AG09319 (cell line): Measurements from ENCODE around the gene EDARADD.

Experiments used
- DNase-seq: peaks from one replicate; pipeline ENCODE4 v3.0.0-alpha.2; 2010; ENCODE audit warnings: low read depth; ENCODE audit errors: extremely low read depth
- TF ChIP-seq, protein P1 (sequence below): IDR thresholded peaks from 2 replicates; pipeline ENCODE4 v1.5.1; 2011; ENCODE audit warnings: low read depth, mild to moderate bottlenecking, inconsistent platforms, low read length, moderate library complexity

Gene EDARADD

DNA sequence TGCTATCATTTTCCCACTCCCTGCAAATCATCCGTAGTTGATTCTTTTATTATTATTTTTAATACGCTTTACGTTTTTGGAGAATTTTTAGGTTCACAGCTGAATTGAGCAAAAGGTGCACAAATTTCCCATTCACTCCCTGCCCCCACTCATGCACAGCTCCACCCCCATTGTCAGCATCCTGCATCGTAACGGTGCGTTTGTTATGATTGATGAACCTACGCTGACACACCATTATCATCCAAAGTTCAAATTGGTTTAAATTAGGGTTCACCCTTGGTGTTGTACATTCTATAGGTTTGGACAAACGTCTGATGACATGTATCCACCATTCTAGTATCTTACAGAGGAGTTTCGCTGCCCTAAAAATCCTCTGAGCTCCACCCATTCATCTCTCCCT lies 44.5 kb downstream of the EDARADD start:
- TF ChIP-seq, protein P1, sequence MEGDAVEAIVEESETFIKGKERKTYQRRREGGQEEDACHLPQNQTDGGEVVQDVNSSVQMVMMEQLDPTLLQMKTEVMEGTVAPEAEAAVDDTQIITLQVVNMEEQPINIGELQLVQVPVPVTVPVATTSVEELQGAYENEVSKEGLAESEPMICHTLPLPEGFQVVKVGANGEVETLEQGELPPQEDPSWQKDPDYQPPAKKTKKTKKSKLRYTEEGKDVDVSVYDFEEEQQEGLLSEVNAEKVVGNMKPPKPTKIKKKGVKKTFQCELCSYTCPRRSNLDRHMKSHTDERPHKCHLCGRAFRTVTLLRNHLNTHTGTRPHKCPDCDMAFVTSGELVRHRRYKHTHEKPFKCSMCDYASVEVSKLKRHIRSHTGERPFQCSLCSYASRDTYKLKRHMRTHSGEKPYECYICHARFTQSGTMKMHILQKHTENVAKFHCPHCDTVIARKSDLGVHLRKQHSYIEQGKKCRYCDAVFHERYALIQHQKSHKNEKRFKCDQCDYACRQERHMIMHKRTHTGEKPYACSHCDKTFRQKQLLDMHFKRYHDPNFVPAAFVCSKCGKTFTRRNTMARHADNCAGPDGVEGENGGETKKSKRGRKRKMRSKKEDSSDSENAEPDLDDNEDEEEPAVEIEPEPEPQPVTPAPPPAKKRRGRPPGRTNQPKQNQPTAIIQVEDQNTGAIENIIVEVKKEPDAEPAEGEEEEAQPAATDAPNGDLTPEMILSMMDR, result no peak
- no peak for DNase-seq

DNA sequence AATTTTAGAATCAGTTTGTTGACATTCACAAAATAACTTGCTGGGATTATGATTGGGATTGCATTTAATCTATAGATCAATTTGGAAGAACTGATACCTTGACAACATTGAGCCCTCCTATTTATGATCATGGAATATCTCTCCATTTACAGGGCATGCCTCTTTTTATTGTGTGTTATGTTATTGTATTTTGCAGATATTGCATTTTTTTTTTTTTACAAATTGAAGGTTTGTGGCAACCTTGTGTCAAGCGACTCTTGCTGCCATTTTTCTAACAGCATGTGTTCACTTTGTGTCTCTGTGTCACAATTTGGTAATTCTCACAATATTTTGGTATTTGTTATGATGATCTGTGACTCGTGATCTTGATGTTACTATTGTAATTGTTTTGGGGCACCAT lies 46.3 kb downstream of the EDARADD start:
- no peak for DNase-seq
- TF ChIP-seq, protein P1, result no peak

DNA sequence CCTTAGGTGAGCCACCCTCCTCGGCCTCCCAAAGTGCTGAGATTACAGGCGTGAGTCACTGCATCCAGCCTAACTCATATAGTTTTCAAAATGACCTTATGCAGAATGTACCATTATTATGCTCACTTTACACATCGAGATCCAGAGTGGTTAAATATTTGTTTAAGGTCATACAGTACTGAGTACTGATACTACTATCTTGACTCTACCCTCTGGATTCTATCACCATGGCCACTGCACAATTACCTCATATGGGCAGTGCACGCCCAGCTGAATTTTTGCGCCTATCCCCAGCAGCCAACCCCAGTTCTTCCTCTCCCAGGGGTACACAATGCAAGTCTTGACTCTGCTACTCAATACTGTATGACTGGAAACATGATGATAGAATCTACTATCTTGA lies 56.7 kb downstream of the EDARADD start:
- TF ChIP-seq, protein P1, result no peak
- no peak for DNase-seq

DNA sequence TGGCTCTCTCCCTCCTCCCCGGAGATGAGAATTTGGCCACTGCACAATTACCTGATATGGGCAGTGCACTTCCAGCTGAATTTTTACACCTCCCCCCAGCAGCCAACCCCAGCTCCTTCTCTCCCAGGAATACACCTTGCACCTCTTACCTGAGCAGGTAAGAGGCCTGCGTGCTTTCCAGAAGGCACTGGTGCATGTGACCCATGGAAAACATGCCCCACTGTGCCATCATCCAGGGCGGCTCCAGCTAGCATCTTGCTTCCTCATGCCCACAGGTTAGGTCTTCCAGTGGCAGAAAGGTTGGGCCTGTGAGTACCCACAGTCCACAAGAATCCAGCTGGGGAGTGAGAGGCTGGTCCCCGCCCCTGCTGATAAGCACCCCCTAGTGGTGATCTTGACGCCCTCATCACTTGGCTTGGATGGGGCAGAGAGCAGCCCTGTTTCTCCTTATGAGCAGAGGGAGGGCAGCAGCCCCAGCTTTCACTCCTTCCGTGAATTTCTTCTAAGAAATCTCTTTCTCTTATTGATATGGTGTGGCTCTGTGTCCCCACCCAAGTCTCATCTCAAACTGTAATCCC lies 57.8 kb downstream of the EDARADD start:
- no peak for DNase-seq
- TF ChIP-seq, protein P1, result peak; percentile 38

DNA sequence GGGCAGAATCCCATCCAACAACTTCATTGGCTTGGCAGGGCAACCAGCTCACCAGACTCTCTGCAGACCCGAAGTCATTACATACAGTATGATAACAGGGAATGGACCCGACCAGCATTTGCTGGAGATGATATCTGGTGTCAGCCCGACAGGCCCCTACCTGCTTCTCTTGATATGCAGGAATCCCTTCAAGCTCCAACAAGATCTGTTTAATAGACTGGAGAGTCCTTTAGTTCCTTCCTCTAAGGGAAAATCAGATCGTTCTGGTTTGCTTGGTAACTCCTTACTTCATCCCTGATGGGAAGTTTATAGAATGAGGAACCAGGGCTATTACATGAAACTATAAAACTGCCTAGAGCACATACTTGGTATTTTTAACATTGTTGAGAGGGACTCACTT lies 61.2 kb downstream of the EDARADD start:
- TF ChIP-seq, protein P1, result no peak
- DNase-seq, result no peak

DNA sequence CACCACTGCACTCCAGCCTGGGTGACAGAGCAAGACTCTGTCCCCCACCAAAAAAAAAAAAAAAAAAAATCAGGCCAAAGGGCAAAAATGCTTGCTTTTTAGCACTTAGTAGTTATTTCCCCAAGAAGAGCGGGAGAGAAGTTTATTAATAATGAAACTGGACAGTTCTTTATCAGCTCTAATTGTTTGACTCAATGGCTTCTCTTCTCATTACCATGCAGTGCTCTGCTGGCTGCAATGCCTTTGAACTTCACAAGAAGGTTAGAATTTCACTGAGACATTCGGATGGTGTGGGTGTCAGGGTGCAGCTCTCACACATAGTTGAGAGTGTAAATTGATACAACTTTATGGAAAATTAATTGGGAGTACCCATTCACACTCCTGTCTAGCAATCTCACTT lies 63.7 kb downstream of the EDARADD start:
- TF ChIP-seq, protein P1, result no peak
- DNase-seq, result no peak

DNA sequence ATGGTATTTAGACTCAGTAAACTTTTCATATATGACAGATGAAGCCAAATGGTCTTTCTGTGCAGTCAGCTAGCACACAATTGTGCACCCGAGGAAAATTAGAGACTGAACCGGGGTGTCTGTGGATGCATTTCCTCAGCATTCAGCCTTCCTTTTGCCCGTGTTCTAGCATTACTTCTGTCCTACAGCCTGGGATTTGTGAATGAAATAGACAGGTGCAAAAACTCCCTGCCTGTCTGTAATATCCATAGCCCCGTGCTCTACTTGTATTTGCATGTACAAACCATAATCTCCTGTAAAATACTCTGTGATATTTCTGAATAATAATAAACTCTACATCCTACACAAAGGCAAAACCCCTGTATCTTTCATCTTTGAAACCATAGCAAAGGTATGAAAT lies 64.9 kb downstream of the EDARADD start:
- TF ChIP-seq, protein P1, result no peak
- DNase-seq, result no peak
